Skeletal muscle cell (primary cell): ENCODE data around the gene RHBDD2.
"Not testable (repeated sequence)": the region's sequence is repeated elsewhere in the genome, so short reads cannot be mapped to it uniquely, and the experiment has no call there.

Experiments used
- DNase-seq: peaks from one replicate; pipeline ENCODE4 v3.0.0-alpha.2; 2010; ENCODE audit warnings: low read depth
- H3K4me3 ChIP-seq: 2 replicates; pipeline ENCODE4 v1.5.1; 2011; ENCODE audit warnings: low read depth, mild to moderate bottlenecking, control low read depth, low read length, moderate library complexity

Gene RHBDD2

DNA sequence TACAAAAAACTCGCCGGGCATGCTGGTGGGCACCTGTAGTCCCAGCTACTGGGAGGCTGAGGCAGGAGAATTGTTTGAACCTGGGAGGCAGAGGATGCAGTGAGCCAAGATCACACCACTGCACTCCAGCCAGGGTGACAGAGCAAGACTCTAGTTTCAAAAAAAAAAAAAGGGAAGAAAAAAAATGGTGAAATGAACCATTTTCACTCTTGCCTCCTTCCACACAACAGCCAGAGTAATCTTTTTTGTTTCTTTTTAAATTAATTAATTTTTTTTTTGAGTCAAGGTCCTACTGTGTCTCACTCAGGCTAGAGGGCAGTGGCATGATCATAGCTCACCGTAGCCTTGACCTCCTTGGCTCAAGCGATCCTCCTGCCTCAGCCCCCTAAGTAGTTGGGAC is 14.6 kb upstream of the RHBDD2 start:
- H3K4me3 ChIP-seq, DNase-seq: not testable (repeated sequence)

DNA sequence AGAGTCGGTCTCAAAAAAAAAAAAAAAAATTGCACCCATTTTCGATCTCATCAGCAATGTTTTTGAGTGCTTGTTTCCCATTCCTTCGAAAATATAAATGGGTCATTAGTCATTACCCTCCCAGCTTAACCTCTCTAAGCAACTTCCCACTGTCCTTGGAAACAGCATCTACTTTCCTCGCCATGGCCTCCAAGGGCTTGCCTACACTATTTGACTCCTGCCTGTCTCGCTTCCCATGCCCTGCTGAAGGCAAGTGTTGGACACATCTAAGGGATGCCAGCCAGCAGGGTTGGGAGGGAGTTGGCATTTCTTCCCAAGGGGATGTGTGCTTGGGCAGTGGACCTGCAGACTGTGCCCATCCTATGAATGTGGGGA is 12.7 kb upstream of the RHBDD2 start:
- no peak overlapping the region for H3K4me3 ChIP-seq

DNA sequence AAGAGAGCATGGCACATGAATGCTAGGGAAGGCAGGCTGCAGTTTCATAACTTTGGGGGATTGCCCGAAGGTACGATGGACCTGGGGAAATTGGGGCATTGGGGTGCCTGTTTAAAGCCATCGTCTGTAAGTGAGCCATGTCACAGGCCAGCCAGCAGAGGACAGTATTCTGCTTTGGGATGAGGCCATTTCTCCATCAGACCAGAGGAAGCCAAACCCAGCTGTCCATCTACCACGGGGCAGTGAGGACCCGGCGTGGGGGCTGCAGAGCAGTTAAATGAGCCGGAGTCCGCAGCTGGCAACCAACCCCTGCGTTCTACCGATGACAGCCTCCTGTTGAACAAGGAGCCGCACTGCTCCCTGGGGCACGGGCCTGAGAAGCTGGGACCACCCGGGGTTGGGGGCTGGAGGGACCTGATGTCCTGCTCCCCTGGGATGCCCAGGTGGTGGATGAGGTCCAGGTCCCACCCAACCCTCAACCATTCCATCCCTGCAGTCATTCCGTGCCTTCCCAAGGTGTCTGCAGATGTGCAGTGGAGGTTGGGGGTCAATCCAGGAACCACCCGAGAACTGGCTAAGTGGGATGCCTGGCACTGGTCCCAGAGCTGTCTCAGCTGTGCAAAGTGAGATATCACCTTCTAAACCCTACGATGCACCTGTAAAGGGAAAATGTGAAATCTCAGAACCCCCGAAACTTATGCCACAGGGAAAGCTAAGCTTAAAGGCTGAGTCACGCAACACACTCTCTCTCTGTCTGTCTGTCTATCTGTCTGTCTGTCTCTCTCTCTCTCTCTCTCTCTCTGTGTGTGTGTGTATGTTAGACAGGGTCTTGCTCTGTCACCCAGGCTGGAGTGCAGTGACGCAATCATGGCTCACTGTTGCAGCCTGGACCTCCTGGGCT is 12.1 kb upstream of the RHBDD2 start:
- DNase-seq = no peak
- H3K4me3 ChIP-seq = no peak overlapping the region

More for the DNA sequence above, 12.7 kb upstream of the RHBDD2 start:
- DNase-seq = no peak

DNA sequence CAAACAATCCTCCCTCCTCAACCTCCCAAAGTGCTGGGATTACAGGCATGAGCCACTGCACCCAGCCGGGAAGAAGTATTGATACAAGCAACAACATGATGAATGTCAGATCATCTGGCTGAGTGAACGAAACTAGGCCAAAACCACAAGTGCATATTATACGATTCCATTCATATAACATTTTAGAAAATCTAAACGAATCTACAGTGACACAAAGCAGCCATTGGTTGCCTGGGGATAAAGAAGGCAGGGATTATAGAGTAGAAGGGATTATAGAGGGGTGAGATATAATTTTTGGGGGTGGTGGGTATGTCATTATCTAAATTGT is 11.5 kb upstream of the RHBDD2 start:
- DNase-seq = no peak
- no peak overlapping the region for H3K4me3 ChIP-seq

DNA sequence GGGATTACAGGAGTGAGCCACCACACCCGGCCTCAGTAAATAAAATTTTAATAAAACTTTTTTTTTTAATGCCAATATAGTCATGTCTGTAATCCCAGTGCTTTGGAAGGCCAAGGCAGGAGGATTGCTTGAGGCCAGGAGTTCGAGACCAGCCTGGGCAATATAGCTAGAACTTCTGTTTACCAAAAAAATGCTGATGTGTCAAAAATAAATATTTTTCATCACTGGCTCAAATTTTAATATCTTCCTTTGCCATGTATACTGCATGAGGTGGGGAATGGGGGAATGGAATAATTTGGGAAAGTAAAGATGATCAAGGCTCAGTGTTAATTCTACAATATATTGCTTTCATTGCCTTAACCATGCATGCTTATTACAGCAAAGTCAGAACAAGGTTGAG is 10.7 kb upstream of the RHBDD2 start:
- no peak overlapping the region for H3K4me3 ChIP-seq
- DNase-seq = no peak

DNA sequence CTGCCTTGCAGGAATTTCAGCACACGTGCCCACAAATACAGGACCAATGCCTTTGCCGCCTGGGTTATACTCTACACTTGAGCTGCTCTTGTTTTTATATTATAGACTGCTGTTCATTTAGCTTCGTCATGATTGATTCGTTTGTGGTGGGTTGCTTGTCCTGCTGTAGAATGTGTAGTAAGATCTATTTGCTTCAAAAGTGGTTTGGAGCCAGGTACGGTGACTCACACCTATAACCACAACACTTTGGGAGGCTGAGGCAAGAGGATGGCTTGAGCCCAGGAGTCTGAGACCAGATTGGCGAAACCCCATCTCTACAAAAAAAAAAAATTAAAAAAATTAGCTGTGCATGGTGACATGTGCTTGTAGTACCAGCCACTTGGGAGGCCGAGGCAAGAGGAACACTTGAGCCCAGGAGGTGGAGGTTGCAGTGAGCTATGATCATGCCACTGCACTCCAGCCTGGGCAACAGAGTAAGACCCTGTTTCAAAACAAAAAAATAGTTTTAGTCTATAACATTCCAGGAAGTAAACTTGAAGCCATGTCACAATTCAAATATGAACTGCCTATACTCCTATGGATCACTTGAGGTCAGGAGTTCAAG is 9.0 kb upstream of the RHBDD2 start:
- DNase-seq = no peak

DNA sequence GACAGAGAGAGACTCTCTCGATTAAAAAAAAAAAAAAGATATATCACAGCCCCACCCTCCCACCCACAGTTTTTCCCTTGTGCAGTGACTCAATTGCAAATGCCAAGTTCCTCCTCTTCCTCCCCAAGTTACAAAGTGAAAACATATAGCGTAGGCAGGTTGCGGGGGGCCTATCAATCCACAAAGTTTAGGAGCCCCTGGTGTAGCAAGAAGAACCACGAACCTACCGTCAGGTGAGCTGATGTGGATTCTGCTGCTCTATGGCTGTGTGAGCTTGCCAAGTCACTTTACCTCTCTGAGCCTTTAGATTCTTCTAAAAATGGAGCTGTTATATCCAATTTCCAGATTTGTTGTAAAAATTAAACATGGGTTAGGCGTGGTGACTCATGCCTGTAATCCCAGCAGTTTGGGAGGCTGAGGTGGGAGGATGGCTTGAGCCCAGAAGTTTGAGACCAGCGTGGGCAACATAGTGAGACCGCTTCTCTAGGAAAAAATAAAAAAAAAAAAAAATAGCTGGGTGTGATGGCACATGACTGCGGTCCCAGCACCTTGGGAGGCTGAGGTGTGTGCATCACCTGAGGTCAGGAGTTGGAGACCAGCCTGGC is 8.2 kb upstream of the RHBDD2 start:
- no peak overlapping the region for H3K4me3 ChIP-seq
- DNase-seq = no peak

More for the DNA sequence above, 9.0 kb upstream of the RHBDD2 start:
- H3K4me3 ChIP-seq = no peak overlapping the region

DNA sequence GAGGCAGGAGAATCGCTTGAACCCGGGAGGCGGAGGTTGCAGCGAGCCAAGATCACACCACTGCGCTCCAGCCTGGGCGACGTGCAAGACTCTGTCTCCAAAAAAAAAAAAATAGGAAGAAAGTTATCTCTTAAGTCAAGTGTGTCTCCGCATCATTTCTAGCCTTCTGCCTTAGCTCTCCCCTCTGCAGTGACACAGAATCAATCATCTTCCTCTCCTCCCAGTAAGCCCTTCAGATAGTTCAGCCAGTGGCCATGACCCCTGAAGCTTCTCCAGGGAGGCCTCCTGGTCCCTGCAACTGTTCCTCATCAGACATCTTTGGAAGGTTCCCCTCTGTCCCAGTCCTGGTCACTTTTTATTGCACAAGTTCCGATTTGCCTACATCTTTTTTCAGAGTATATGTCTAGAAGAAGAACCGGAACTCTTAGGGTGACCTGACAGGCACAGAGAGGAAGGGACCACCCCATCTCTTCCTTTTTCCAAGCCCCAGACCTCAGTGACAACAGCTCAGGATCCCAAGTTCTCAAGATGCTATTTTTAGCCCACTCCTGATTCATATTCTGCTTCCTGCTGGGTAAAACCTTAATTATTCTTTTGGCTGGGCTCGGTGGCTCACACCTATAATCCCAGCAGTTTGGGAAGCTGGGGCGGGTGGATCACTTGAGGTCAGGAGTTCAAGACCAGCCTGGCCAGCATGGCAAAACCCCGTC is 6.6 kb upstream of the RHBDD2 start:
- no peak overlapping the region for H3K4me3 ChIP-seq
- DNase-seq = no peak

DNA sequence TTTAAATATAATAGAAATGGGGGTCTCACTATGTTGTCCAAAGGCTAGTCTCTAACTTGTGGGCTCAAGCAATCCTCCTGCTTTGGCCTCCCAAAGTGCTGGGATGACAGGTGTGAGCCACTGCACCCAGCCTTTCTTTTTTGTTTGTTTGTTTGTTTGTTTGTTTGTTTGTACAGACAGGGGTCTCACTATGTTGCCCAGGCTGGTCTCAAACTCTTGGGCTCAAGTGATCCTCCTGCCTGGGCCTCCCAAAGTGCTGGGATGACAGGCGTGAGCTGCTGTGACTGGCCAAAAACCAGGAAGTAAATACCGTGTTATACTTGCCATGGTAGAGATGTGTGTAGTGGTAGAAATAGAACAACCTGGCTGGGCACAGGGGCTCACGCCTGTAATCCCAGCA is 4.7 kb upstream of the RHBDD2 start:
- not testable (repeated sequence) for DNase-seq, H3K4me3 ChIP-seq

DNA sequence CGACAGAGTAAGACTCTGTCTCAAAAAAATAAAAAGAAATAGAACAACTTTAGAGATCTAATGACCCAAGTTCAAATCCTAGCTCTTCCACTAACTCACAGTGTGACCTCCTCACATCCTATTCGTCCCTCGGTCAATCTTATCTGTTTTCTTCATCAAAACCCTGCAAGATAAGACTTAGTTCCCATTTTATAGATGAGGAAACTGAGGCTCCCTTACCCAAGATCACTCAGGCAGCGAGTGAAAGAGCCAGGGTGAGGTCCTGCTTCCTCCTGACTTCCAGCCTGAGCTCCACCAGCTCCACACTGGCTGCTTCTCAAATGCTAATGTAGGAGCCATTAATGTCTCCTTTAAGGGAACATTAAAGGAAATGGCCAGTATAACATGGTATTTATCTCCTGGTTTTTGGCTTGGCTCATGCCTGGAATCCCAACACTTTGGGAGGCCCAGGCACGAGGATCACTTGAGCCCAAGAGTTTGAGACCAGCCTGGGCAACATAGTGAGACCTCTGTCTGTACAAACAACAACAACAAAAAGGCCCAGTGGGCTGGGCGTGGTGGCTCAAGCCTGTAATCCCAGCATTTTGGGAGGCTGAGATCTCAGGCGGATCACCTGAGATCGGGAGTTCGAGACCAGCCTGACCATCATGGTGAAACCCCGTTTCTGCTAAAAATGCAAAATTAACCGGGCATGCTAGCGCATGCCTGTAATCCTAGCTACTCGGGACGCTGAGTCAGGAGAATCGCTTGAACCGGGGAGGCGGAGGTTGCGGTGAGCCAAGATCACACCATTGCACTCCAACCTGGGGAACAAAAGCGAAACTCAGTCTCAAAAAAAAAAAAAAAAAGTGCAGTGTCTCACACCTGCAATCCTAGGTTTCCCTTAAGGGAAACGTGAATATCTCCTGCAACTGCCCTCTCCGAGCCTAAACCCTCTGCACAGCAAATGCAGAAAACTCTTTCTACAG is 3.4 kb upstream of the RHBDD2 start:
- H3K4me3 ChIP-seq = no peak overlapping the region

DNA sequence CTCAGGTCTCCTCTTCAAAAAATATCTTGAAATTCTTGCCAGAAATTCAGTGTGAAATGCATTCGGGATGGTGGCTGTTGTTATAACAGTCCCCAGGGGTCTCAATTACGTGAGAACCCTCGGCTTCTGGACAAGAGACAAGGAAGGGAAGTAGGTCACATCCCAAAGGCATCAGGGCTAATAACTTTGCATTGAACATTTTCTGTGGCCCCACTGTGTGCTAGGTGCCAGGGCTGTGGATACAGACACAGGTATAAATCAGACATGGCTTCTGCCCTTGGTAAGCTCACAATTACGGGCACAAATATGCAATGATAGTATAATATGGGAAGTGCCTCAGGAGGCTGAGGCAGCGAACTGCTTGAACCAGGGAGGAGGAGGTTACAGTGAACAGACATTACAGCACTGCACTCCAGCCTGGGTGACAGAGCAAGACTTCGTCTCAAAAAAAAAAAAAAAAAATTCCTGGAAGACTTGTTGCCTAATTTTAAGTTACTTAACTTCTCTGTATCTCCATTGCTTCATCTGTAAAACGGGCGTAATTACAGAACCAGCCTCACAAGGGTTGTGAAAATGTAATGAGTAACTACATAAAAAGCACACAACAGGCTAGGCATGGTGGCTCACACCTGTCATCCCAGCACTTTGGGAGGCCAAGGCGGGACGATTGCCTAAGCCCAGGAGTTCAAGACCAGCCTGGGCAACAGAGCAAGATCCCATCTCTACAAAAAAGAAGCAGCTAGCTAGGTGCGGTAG is 2.5 kb upstream of the RHBDD2 start:
- DNase-seq = no peak
- H3K4me3 ChIP-seq = no peak overlapping the region

More for the DNA sequence above, 3.4 kb upstream of the RHBDD2 start:
- no peak for DNase-seq

DNA sequence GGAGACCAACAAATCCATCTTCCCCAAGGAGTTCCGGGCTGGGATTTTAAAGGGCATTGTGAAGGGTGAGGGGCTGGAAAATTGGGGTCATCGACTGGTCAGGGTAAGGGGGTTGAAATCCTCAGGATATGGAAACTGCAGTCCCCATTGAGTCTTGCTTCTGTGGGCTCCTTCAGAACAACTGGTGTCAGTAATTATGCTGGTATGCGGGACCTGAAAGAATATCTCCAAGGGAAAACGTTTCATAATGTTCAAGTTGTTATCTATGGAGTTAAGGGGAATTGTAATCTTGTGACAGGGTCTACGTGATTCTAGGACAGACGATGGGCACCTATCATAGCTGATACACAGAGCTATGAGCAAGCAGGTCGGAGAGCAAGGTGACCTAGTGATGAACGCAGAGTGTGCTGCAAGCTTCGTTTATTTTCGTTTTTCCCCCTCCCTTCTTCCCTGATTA is 494 bp upstream of the RHBDD2 start:
- no peak for DNase-seq
- H3K4me3 ChIP-seq = peak overlapping the region; percentile 30

DNA sequence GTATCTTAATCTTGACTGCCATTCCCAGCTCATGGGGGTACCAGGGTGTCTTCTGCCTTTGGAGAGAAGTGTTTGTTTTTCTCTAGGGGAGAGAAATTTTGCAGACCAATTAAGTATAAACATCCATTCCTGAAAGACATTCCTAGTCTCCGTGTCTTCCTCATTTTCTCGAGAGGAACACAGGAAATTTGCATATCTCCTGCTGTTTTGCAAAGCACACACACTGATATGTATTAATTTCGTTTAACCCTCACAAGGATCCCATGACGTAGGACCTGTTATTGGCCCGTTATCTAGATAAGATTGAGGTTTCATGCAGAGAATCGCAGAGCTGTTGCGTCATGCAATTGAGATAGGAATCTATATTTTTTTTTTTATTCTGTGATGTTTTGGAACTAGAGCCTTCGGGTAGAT is 944 bp downstream of the RHBDD2 start:
- H3K4me3 ChIP-seq = peak overlapping the region; percentile 79
- no peak for DNase-seq

DNA sequence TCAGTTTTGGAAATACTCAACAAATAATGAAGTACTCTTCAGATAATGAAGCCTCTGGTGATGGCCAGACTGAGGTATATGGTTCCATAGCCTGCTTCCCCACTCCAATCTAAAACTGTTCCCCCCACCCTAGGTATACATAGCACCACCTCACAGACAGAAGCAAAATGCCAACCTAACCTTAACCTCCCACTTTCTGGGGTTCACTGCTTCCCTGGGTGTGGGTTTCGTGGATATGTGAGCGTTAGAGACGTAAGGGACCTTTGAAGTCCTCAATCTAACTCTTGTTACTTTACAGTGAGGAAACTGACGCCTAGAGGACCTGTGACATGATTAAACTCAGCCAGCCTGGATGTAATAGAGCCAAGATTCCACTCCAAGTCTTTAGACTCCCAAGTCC is 1.4 kb downstream of the RHBDD2 start:
- H3K4me3 ChIP-seq = peak overlapping the region; percentile 79

DNA sequence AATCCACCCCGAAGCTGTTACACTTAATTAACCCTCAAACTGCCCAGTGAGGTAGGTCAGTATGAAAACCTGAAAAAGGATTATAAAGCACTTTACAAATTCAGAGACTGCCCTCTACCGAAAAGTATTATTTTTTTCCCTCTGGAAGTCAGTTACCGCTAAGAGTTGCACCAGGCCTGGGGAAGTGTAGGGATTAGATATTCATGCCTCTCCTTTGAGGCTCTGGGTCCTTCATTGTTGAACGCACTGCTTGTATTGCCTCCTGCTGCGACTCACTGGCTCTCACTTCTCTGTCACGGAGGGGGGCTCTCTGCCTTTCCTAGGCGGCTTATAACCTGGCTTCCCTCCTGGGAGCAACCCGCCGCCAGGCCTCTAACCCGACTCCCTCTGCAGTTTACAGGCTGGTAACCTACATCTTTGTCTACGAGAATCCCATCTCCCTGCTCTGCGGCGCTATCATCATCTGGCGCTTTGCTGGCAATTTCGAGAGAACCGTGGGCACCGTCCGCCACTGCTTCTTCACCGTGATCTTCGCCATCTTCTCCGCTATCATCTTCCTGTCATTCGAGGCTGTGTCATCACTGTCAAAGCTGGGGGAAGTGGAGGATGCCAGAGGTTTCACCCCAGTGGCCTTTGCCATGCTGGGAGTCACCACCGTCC is 2.7 kb downstream of the RHBDD2 start:
- DNase-seq = no peak
- H3K4me3 ChIP-seq = no peak overlapping the region

More for the DNA sequence above, 1.4 kb downstream of the RHBDD2 start:
- no peak for DNase-seq

DNA sequence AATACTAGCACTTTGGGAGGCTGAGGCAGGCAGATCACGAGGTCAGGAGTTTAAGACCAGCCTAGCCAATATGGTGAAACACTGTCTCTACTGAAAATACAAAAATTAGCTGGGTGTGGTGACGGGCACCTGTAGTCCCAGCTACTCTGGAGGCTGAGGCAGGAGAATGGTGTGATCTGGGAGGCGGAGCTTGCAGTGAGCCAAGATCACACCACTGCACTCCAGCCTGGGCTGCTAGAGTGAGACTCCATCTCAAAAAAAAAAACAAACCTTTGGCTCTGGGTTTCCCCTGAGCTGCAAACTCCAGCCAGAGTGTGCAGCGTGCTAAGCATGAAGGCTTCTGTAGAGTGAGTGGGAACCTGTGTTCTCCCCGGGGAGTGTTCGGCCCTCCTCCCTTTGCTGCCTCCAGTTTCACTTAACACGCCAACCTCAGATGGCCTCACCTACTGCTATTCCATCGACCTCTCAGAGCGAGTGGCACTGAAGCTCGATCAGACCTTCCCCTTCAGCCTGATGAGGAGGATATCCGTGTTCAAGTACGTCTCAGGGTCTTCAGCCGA is 4.5 kb downstream of the RHBDD2 start:
- DNase-seq, H3K4me3 ChIP-seq: not testable (repeated sequence)

DNA sequence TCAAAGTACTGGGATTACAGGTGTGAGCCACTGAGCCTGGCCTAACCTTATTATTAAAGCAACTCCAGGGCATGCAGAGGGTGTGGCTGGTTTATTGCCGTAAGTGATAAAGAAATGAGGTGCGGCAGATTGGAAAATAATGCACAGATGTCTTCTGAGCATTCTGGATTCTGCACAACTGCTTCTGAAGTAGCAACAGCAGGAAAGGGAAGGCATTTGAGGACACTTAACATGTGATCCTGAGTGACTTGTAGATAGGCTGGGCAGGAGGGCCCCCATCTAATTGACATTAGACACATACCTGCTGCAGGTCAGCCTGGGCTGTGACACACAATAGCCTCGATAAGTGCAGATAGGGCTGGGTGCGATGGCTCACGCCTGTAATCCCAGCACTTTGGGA is 5.6 kb downstream of the RHBDD2 start:
- DNase-seq = no peak
- H3K4me3 ChIP-seq = no peak overlapping the region
